Lung (tissue), 12 donors: ENCODE data around the gene MICAL2. TPM values are rescaled to one million over a fixed set of nuclear protein-coding genes. Genes with fewer than 3 reads are reported as not detected.

Experiments
- ATAC-seq: fragments of 200-7000 bp; cut with Tn5 transposase; one replicate; pipeline ENCODE4 v1.9.1; 2020; ENCODE audit warnings: moderate number of reproducible peaks; ENCODE audit not compliant: insufficient read depth, low FRiP score
- DNase-seq, 3 donors: peaks; one replicate each; pipeline ENCODE4 v3.0.0-alpha.2; 2013 to 2017
- H3K27ac ChIP-seq, 2 donors: one replicate each; pipeline ENCODE4 v1.5.1; 2013; ENCODE audit warnings: mild to moderate bottlenecking in 2 of 2, moderate library complexity in 2 of 2, control low read depth in 1 of 2, inconsistent platforms in 1 of 2, low read depth in 1 of 2, low read length in 1 of 2
- H3K27me3 ChIP-seq, 3 donors: one replicate each; pipeline ENCODE4 v1.5.1; 2013; ENCODE audit warnings: low read length in 2 of 3; ENCODE audit not compliant: control insufficient read depth in 3 of 3, insufficient read depth in 3 of 3
- H3K36me3 ChIP-seq, 4 donors: one replicate each; pipeline ENCODE4 v1.5.1; 2013; ENCODE audit warnings: low read length in 4 of 4, mild to moderate bottlenecking in 1 of 4, moderate library complexity in 1 of 4; ENCODE audit not compliant: control insufficient read depth in 4 of 4, insufficient read depth in 4 of 4
- H3K4me1 ChIP-seq, 5 donors: one replicate each; pipeline ENCODE4 v1.5.1; 2013; ENCODE audit warnings: low read length in 5 of 5, mild to moderate bottlenecking in 2 of 5, moderate library complexity in 1 of 5; ENCODE audit not compliant: control insufficient read depth in 5 of 5, insufficient read depth in 5 of 5
- H3K4me3 ChIP-seq: one replicate; pipeline ENCODE4 v1.5.1; 2013; ENCODE audit warnings: mild to moderate bottlenecking, control low read depth, moderate library complexity
- H3K9ac ChIP-seq, 2 donors: one replicate each; pipeline ENCODE4 v1.5.1; 2013; ENCODE audit warnings: low read length in 2 of 2, control low read depth in 1 of 2; ENCODE audit not compliant: insufficient read depth in 1 of 2
- H3K9me3 ChIP-seq, 4 donors: one replicate each; pipeline ENCODE4 v1.5.1; 2013; ENCODE audit warnings: low read length in 3 of 4, mild to moderate bottlenecking in 1 of 4, moderate library complexity in 1 of 4; ENCODE audit not compliant: control insufficient read depth in 4 of 4, insufficient read depth in 3 of 4
- CTCF ChIP-seq: IDR thresholded peaks from 2 replicates; pipeline ENCODE4 v1.5.1; 2012; ENCODE audit warnings: mild to moderate bottlenecking; ENCODE audit errors: control extremely low read depth, extremely low read depth
- WGBS, 2 donors: extraction: QIAGEN DNeasy Blood & Tissue Kit; methylation state at CpG; one replicate each; pipeline ENCODE4 v1.1.7; 2013; 5-methylcytosine and 5-hydroxymethylcytosine counted together
- polyA plus RNA-seq, 2 donors: library from polyadenylated mRNA; stranded (reverse); fragments of 200-250 nt; gene quantifications; one replicate each; pipeline ENCODE4 v1.2.1, GENCODE V29; 2013
- total RNA-seq, 2 donors: library from RNA; depleted of rRNA in 1 of 2; stranded (reverse); fragments of >200 nt in 1 of 2; gene quantifications; one replicate each; pipeline ENCODE4 v1.2.1, GENCODE V29; 2014 to 2021
- donor health status: control.
- donor health status: control.
- donor health status: Bipolar disorder and iron deficiency.
- donor health status: healthy.
- donor health status: DM: yes; HTN: yes; CAD: no.

MICAL2 gene
- total and polyA plus RNA-seq, 4 donors, result 38.2 to 218 (median 99.6) TPM

GRCh38 chr11:12216041-12216451 is 105.7 kb downstream of the MICAL2 start:
- 55 to 72% methylated on average over 10 of the region's 10 CpGs for WGBS, 2 donors

GRCh38 chr11:12216671-12217374 is 106.4 kb downstream of the MICAL2 start:
- Histone ChIP-seq H3K36me3 (peaks cover 0 to 12% (median 5%) of the 10 kb centered on the region in 4 donors), H3K4me3 (no peak overlapping the region), H3K9ac (no peak overlapping the region), H3K27me3 (no peaks in the 10 kb centered on the region), H3K27ac (peak overlapping the region in 1 of 2 donors; percentile 70), H3K9me3 (no peaks in the 10 kb centered on the region), H3K4me1 (peaks cover 10 to 32% (median 17%) of the 10 kb centered on the region in 5 donors)
- ATAC-seq (no peak), DNase-seq (peak; percentile 62 to 78 (median 63))
- TF ChIP-seq CTCF, result no peak
- WGBS, 2 donors, result 20 to 30% methylated on average over 10 of the region's 10 CpGs

More at GRCh38 chr11:12216041-12216451, 105.7 kb downstream of the MICAL2 start:
- no peak for DNase-seq
- Histone ChIP-seq H3K9me3 (no peaks in the 10 kb centered on the region), H3K4me3 (no peak overlapping the region), H3K36me3 (peaks cover 0 to 12% (median 5%) of the 10 kb centered on the region in 4 donors), H3K27ac (peak overlapping the region in 1 of 2 donors; percentile 54), H3K9ac (no peak overlapping the region), H3K4me1 (peaks cover 2 to 26% (median 12%) of the 10 kb centered on the region in 5 donors), H3K27me3 (no peaks in the 10 kb centered on the region)
- no peak for TF ChIP-seq CTCF
- ATAC-seq, result no peak

GRCh38 chr11:12217879-12218278 is 107.5 kb downstream of the MICAL2 start:
- H3K9ac ChIP-seq, result no peak overlapping the region
- ATAC-seq (no peak), DNase-seq (no peak)
- 93 to 96% methylated on average over 4 of the region's 4 CpGs for WGBS, 2 donors
- no peak overlapping the region for H3K4me3 ChIP-seq
- peak overlapping the region in 1 of 2 donors; percentile 70 for H3K27ac ChIP-seq
- peaks cover 15 to 38% (median 22%) of the 10 kb centered on the region in 5 donors for H3K4me1 ChIP-seq
- H3K27me3 ChIP-seq, result no peaks in the 10 kb centered on the region
- no peak for TF ChIP-seq CTCF
- peaks cover 0 to 12% (median 5%) of the 10 kb centered on the region in 4 donors for H3K36me3 ChIP-seq
- H3K9me3 ChIP-seq, result no peaks in the 10 kb centered on the region
